Large intestine (tissue), 3 donors: ENCODE results near the gene SPTB. TPM values are rescaled to one million over a fixed set of nuclear protein-coding genes. Genes with fewer than 3 reads are reported as not detected.

Experiments used
- DNase-seq, 2 donors: peaks; one replicate each; pipeline versions ENCODE4 v3.0.0 to v3.0.0-alpha.2; 2013
- H3K27ac ChIP-seq: one replicate; pipeline ENCODE4 v1.5.1; 2013; ENCODE audit warnings: low read length
- H3K27me3 ChIP-seq: 2 replicates; pipeline ENCODE4 v1.6.1; 2013; ENCODE audit warnings: low read length; ENCODE audit not compliant: control insufficient read depth, insufficient read depth
- H3K36me3 ChIP-seq: 2 replicates; pipeline ENCODE4 v1.6.1; 2013; ENCODE audit warnings: low read length; ENCODE audit not compliant: control insufficient read depth, insufficient read depth
- H3K4me1 ChIP-seq: one replicate; pipeline ENCODE4 v1.6.1; 2013; ENCODE audit warnings: low read length; ENCODE audit not compliant: control insufficient read depth, insufficient read depth
- H3K4me3 ChIP-seq: one replicate; pipeline ENCODE4 v1.5.1; 2013; ENCODE audit warnings: low read length
- H3K9me3 ChIP-seq: one replicate; pipeline ENCODE4 v1.6.1; 2013; ENCODE audit warnings: mild to moderate bottlenecking, low read depth, low read length, moderate library complexity; ENCODE audit not compliant: control insufficient read depth
- WGBS: methylation state at CpG from one replicate; pipeline ENCODE4 v1.1.5; 2013; ENCODE audit warnings: low lambda C conversion rate; ENCODE audit not compliant: insufficient coverage; 5-methylcytosine and 5-hydroxymethylcytosine counted together
- polyA plus RNA-seq: library from polyadenylated mRNA; unstranded; fragments of 120-200 nt; gene quantifications from one replicate; pipeline ENCODE4 v1.2.1, GENCODE V29; 2013

Gene SPTB
- polyA plus RNA-seq, 1 donor, result 2.9 TPM

DNA sequence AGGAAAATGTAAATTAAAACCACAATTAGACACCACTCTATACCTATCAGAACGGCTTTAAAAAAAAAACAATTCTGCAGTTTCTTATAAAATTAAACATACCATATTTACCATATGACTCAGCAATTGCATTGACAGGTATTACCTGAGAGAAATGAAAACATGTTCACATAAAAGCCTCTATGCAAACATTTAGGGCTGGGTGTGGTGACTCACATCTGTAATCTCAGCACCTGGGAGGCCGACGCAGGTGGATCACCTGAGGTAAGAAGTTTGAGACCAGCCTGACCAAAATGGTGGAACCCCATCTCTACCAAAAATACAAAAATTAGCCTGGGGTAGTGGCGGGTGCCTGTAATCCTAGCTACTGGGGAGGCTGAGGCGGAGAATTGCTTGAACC lies 41.1 kb downstream of the SPTB start:
- H3K4me1 ChIP-seq, result no peaks in the 10 kb centered on the region
- no peak for DNase-seq
- no peak overlapping the region for H3K27ac ChIP-seq
- no peaks in the 10 kb centered on the region for H3K9me3 ChIP-seq
- no peak overlapping the region for H3K4me3 ChIP-seq
- H3K27me3 ChIP-seq, result peaks cover 26% of the 10 kb centered on the region
- no peaks in the 10 kb centered on the region for H3K36me3 ChIP-seq
- WGBS, result 100% methylated on average over 1 of the region's 5 CpGs

DNA sequence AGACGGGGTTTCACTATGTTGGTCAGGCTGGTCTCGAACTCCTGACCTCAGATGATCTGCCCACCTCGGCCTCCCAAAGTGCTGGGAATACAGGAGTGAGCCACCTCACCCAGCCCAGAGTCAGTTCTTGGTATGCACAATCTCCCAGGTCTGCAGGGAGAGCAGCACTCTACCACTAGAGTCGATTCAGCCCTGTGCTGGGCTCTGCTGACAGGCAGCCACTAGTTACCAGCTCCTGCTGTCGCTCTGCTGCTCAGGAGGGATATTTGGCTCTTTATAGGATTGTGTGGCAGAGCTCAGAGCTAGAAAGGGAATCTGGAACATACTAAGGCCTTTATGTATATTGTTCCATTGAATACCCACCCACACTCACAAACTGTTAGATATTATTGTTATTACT lies 44.3 kb downstream of the SPTB start:
- no CpG with 5 or more reads among the region's 5 CpGs for WGBS
- H3K36me3 ChIP-seq, result no peaks in the 10 kb centered on the region
- H3K27me3 ChIP-seq, result peaks cover 7% of the 10 kb centered on the region
- DNase-seq, result no peak
- no peak overlapping the region for H3K27ac ChIP-seq
- H3K4me3 ChIP-seq, result no peak overlapping the region
- no peaks in the 10 kb centered on the region for H3K9me3 ChIP-seq
- no peaks in the 10 kb centered on the region for H3K4me1 ChIP-seq

DNA sequence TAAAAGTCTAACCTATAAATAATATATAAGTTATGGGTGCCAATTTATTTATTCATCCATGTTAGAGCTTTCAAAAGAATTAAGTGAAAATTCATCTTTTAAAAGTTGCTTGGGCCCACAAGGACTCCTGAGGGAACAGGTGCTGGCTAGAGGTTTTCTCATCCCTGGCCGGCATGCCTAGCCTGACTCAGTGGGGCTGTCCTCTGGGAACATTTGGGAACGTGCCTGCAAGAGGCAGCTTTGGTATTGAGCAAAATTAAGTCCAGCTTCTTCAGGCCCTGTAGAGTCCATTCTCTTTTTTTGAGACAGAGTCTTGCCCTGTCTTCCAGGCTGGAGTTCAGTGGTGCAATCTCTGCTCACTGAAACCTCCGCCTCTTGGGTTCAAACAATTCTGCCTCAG lies 44.7 kb downstream of the SPTB start:
- DNase-seq, result no peak
- no CpG with 5 or more reads among the region's 3 CpGs for WGBS
- Histone ChIP-seq H3K36me3 (no peaks in the 10 kb centered on the region), H3K27me3 (peaks cover 7% of the 10 kb centered on the region), H3K4me1 (no peaks in the 10 kb centered on the region), H3K27ac (no peak overlapping the region), H3K4me3 (no peak overlapping the region), H3K9me3 (no peaks in the 10 kb centered on the region)

DNA sequence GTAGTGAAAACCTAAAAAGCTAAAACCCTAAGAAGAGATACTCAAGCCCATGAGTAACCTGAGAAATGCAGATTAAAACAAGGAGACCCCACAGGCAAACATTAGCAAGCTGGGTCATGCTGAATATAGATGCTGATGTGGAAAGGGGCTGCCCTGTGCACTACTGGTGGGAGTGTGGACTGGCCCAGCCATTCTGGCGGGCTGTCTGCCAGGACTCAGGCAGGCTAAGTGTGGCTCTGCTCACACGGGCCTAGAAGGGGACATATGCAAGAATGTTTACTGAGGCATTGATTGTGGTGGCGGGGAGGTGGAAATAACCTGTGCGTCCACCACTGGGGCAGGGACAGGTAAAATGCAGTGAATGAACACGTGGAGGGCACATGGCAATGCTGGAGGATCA lies 48.3 kb downstream of the SPTB start:
- no peaks in the 10 kb centered on the region for H3K9me3 ChIP-seq
- 72% methylated on average over 2 of the region's 5 CpGs for WGBS

DNA sequence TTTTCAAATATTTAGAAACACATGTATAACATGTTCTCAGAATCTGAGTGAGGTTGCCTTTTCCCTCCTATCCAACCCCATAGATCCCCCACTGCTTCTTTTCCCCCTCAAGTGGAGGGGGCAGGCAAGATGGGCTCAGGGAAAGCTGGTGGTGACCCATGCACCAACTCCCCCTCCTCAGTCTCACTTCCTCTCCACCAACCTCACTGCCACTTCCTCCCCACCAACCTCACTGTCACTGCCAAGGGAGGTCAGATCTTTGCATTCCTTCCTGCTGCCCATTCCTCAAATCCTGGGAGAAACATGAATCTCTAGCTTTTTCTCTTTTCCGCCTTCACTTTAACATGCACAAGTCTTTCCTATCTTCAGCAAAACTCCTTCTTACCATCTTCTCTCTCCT lies 48.7 kb downstream of the SPTB start:
- WGBS, result 100% methylated on average over 1 of the region's 1 CpG
- H3K4me3 ChIP-seq, result no peak overlapping the region
- H3K4me1 ChIP-seq, result no peaks in the 10 kb centered on the region
- DNase-seq, result no peak
- no peak overlapping the region for H3K27ac ChIP-seq
- no peaks in the 10 kb centered on the region for H3K9me3 ChIP-seq
- H3K27me3 ChIP-seq, result peaks cover 7% of the 10 kb centered on the region
- no peaks in the 10 kb centered on the region for H3K36me3 ChIP-seq

More for the DNA sequence above, 48.3 kb downstream of the SPTB start:
- no peak overlapping the region for H3K27ac ChIP-seq
- H3K4me3 ChIP-seq, result no peak overlapping the region
- H3K27me3 ChIP-seq, result peaks cover 8% of the 10 kb centered on the region
- DNase-seq, result no peak
- no peaks in the 10 kb centered on the region for H3K4me1 ChIP-seq
- no peaks in the 10 kb centered on the region for H3K36me3 ChIP-seq

DNA sequence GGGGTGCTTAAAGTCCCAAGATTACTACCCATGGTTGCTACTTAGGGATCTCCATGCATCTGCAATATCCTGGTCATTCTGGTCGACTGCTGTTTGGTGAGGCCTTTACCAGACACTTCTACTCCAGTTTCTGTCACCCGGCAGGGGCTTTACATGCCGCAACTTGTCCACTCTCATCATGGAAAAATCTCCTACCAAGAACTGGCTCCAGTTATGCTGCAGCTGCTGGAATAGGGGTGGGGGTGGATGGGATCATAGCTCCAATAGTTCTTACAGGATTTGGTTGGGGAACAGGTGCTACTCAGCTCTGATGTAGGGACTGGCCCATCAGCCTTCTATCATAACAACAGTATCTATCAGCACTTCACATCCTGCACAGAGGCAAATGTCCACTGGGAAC lies 51.6 kb downstream of the SPTB start:
- no peaks in the 10 kb centered on the region for H3K9me3 ChIP-seq
- DNase-seq, result no peak
- H3K27me3 ChIP-seq, result peaks cover 11% of the 10 kb centered on the region
- no peak overlapping the region for H3K27ac ChIP-seq
- H3K4me3 ChIP-seq, result no peak overlapping the region
- no peaks in the 10 kb centered on the region for H3K36me3 ChIP-seq
- WGBS, result no CpG with 5 or more reads among the region's 3 CpGs
- H3K4me1 ChIP-seq, result no peaks in the 10 kb centered on the region

DNA sequence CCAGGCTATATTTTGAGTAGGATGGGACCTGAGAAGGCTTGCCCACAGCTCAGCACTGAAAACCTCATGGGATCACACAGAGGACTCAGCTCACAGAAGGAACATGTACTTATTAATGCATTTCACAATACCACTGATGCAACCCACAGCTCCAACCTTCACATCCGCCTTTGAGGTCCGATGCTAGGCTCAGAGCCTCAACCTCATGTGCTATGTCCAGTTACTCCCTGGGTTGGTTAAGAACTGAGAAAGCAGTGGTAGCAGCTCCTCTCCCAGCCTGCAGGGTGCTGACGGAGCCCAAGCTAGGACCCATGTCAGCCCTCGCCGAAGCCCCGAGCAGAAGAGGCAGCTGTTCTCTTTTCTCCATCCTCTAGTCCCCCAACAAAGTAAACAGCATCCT lies 52.9 kb downstream of the SPTB start:
- no peaks in the 10 kb centered on the region for H3K36me3 ChIP-seq
- whole genome bisulfite sequencing, result 100% methylated on average over 1 of the region's 6 CpGs
- peaks cover 11% of the 10 kb centered on the region for H3K27me3 ChIP-seq
- no peak overlapping the region for H3K4me3 ChIP-seq
- no peak for DNase-seq
- H3K27ac ChIP-seq, result no peak overlapping the region
- H3K9me3 ChIP-seq, result no peaks in the 10 kb centered on the region
- no peaks in the 10 kb centered on the region for H3K4me1 ChIP-seq

DNA sequence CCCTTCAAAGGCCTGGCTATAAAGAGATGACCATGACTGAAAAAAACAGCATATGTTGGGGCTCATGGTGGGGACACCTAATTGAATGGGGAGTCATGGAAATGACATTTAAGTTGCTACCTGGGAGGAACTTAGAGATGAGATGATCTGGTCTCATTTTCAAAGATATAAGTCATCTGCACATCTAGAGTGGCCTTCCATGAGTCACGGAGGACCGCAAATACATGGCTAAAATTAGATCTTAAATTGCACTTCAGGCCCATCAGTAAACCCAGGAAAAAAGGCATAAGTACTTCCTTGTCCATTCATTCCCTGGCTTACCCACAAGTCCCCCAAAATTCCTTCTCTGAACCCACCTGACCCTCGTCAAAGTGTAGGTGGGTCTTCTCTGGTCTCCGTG lies 53.4 kb downstream of the SPTB start:
- Histone ChIP-seq H3K27ac (no peak overlapping the region), H3K4me1 (no peaks in the 10 kb centered on the region), H3K4me3 (no peak overlapping the region), H3K27me3 (peaks cover 11% of the 10 kb centered on the region), H3K36me3 (no peaks in the 10 kb centered on the region), H3K9me3 (no peaks in the 10 kb centered on the region)
- 82% methylated on average over 2 of the region's 4 CpGs for WGBS
- DNase-seq, result no peak

DNA sequence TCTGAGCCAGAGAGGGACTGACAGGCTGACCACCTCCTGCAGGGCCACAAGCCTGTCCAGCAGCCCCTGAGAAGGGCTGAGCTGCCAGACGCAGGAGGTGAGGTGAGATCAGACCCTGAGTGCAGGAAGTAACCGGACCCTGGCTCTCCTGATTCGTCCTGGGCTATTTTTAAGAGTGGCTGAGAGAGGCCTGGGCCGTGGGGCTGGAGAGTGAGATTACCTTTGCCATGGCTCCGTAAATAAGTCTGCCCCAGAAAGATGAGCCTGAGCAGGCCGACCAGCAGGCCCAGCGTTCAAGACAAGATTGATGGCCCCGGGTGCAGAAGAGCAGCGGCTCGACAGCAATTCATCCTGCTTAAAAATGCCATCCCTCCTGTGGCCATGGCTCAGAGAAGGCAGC lies 54.2 kb downstream of the SPTB start:
- no peaks in the 10 kb centered on the region for H3K4me1 ChIP-seq
- DNase-seq, result no peak
- H3K4me3 ChIP-seq, result no peak overlapping the region
- no CpG with 5 or more reads among the region's 10 CpGs for WGBS
- H3K27me3 ChIP-seq, result peaks cover 11% of the 10 kb centered on the region
- H3K27ac ChIP-seq, result no peak overlapping the region
- H3K36me3 ChIP-seq, result no peaks in the 10 kb centered on the region
- H3K9me3 ChIP-seq, result no peaks in the 10 kb centered on the region

DNA sequence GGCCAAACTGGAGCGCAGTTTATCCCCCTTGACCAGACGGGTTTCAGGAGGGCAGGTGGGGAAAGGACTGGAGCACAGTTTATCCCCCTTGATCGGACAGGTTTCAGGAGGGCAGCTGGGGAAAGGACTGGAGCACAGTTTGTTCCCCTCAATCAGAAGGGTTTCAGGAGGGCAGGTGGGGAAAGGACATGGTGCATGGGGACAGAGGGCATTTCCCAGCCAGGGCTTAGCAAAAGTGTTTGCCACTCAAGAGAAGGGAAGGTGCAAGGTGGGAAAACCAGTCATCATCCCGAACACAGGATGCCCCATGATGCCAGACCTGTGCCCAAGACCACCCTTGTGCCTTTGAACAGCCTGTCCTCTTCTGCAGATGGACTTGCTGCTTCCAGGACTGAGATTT lies 54.7 kb downstream of the SPTB start:
- Histone ChIP-seq H3K4me1 (no peaks in the 10 kb centered on the region), H3K27ac (no peak overlapping the region), H3K4me3 (no peak overlapping the region), H3K27me3 (peaks cover 11% of the 10 kb centered on the region), H3K36me3 (no peaks in the 10 kb centered on the region), H3K9me3 (no peaks in the 10 kb centered on the region)
- WGBS, result no CpG with 5 or more reads among the region's 4 CpGs
- DNase-seq, result no peak

DNA sequence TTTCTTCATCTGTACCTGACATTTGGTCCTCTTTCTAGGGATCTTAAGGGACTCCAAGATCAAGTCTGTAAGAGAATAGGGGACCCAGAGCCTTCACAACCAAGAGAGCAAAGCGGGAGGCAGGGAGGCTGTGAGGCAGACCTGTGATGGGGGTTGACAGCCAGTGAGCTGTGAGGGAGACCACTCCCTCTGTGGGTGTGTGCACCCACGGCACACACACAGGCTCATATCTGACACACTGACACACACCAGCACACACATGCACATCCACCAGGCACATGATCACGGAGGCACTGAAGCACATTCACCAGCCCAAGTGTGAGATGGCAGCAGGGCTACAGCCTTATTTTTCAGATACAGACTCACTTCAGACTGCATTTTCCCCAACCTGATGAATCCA lies 55.2 kb downstream of the SPTB start:
- Histone ChIP-seq H3K27ac (no peak overlapping the region), H3K4me1 (no peaks in the 10 kb centered on the region), H3K4me3 (no peak overlapping the region), H3K36me3 (no peaks in the 10 kb centered on the region), H3K9me3 (no peaks in the 10 kb centered on the region), H3K27me3 (peaks cover 11% of the 10 kb centered on the region)
- no peak for DNase-seq
- no CpG with 5 or more reads among the region's 3 CpGs for WGBS
